Suprapubic skin (tissue), 4 donors: ENCODE measurements around the gene WDR54. TPM values are rescaled to one million over a fixed set of nuclear protein-coding genes. Genes with fewer than 3 reads are reported as not detected.
A peak's percentile ranks its signal among the peaks of the same experiment; 100 is the strongest.

Experiments used
- DNase-seq, 2 donors: peaks; one replicate each; pipeline ENCODE4 v3.0.0-alpha.2; 2019; ENCODE audit warnings: low spot score in 2 of 2
- H3K27ac ChIP-seq: fragments of 200-600 bp; sonication (generic); one replicate; pipeline ENCODE4 v1.5.1; 2019
- H3K27me3 ChIP-seq: fragments of 200-600 bp; sonication (generic); one replicate; pipeline ENCODE4 v1.5.1; 2019
- H3K36me3 ChIP-seq: fragments of 200-600 bp; sonication (generic); one replicate; pipeline ENCODE4 v1.5.1; 2019
- H3K4me1 ChIP-seq: fragments of 200-600 bp; sonication (generic); one replicate; pipeline ENCODE4 v1.5.1; 2019
- H3K4me3 ChIP-seq: fragments of 200-600 bp; sonication (generic); one replicate; pipeline ENCODE4 v1.5.1; 2019; ENCODE audit warnings: mild to moderate bottlenecking
- H3K9me3 ChIP-seq: fragments of 200-600 bp; sonication (generic); one replicate; pipeline ENCODE4 v1.5.1; 2019
- CTCF ChIP-seq, 2 donors: fragments of 200-600 bp in 1 of 2; fragments of 450-650 bp in 1 of 2; sonication (generic) in 1 of 2; IDR thresholded peaks; one replicate each; pipeline ENCODE4 v1.5.1; 2016 to 2019; ENCODE audit warnings: antibody characterized with exemption in 2 of 2, mild to moderate bottlenecking in 1 of 2, moderate library complexity in 1 of 2
- EP300 ChIP-seq: sonication (generic); formaldehyde crosslinking; IDR thresholded peaks from one replicate; pipeline ENCODE4 v1.6.1; 2017; ENCODE audit warnings: antibody characterized with exemption
- POLR2A ChIP-seq, 2 donors: fragments of 450-650 bp; IDR thresholded peaks; one replicate each; pipeline ENCODE4 v1.6.1; 2017; ENCODE audit warnings: antibody characterized with exemption in 2 of 2, mild to moderate bottlenecking in 2 of 2, moderate library complexity in 2 of 2
- POLR2AphosphoS5 ChIP-seq, 3 donors: sonication (generic); formaldehyde crosslinking; IDR thresholded peaks; one replicate each; pipeline ENCODE4 v1.6.1; 2017; ENCODE audit warnings: antibody characterized with exemption in 3 of 3
- WGBS: methylation state at CpG from one replicate; pipeline ENCODE4 v1.1.5; 2018; 5-methylcytosine and 5-hydroxymethylcytosine counted together
- total RNA-seq, 4 donors: library from RNA; depleted of rRNA; stranded (reverse); fragments of >200 nt; gene quantifications; one replicate each; pipeline ENCODE4 v1.1.0, GENCODE V29; 2016

The WDR54 gene
- total RNA-seq, 4 donors from 2014 or later: 5.0 to 12.0 (median 8.5) TPM

- H3K4me3 ChIP-seq: no peak overlapping the region
- H3K36me3 ChIP-seq: no peaks in the 10 kb centered on the region
- no peaks in the 10 kb centered on the region for H3K9me3 ChIP-seq
- H3K27me3 ChIP-seq: no peaks in the 10 kb centered on the region
- no peak overlapping the region for H3K27ac ChIP-seq
- TF ChIP-seq CTCF (IDR thresholded peaks at IDR 0.05) (no peak), EP300 (no peak), POLR2A (IDR thresholded peaks at IDR 0.05) (no peak), POLR2AphosphoS5 (IDR thresholded peaks at IDR 0.05) (no peak)
- no peak for DNase-seq
- peaks cover 40% of the 10 kb centered on the region for H3K4me1 ChIP-seq
- WGBS: 57% methylated on average over 13 of the region's 13 CpGs
Measured at GRCh38 chr2:74392449-74392743, 29.1 kb upstream of the WDR54 start.

GRCh38 chr2:74393525-74393924 lies 28.0 kb upstream of the WDR54 start:
- H3K9me3 ChIP-seq: no peaks in the 10 kb centered on the region
- no peaks in the 10 kb centered on the region for H3K27me3 ChIP-seq
- no peak for TF ChIP-seq CTCF (IDR thresholded peaks at IDR 0.05)
- TF ChIP-seq POLR2A (IDR thresholded peaks at IDR 0.05): no peak
- no peak for TF ChIP-seq EP300
- TF ChIP-seq POLR2AphosphoS5 (IDR thresholded peaks at IDR 0.05): no peak
- WGBS: 94% methylated on average over 1 of the region's 1 CpG
- H3K27ac ChIP-seq: no peak overlapping the region
- no peak overlapping the region for H3K4me3 ChIP-seq
- H3K36me3 ChIP-seq: no peaks in the 10 kb centered on the region
- no peak for DNase-seq
- peaks cover 29% of the 10 kb centered on the region for H3K4me1 ChIP-seq

GRCh38 chr2:74396149-74396548 lies 25.4 kb upstream of the WDR54 start:
- H3K36me3 ChIP-seq: no peaks in the 10 kb centered on the region
- no peaks in the 10 kb centered on the region for H3K27me3 ChIP-seq
- no peak for DNase-seq
- no peak for TF ChIP-seq CTCF (IDR thresholded peaks at IDR 0.05)
- no peak for TF ChIP-seq POLR2A (IDR thresholded peaks at IDR 0.05)
- TF ChIP-seq EP300: no peak
- H3K4me3 ChIP-seq: no peak overlapping the region
- WGBS: 97% methylated on average over 2 of the region's 2 CpGs
- H3K9me3 ChIP-seq: no peaks in the 10 kb centered on the region
- H3K27ac ChIP-seq: no peak overlapping the region
- peaks cover 5% of the 10 kb centered on the region for H3K4me1 ChIP-seq

GRCh38 chr2:74399785-74400184 lies 21.7 kb upstream of the WDR54 start:
- no peak for DNase-seq
- TF ChIP-seq CTCF (IDR thresholded peaks at IDR 0.05) (peak in 1 of 2 donors; percentile 30), POLR2A (IDR thresholded peaks at IDR 0.05) (no peak), EP300 (no peak)

GRCh38 chr2:74401891-74402290 lies 19.6 kb upstream of the WDR54 start:
- 80% methylated on average over 2 of the region's 2 CpGs for WGBS

More at GRCh38 chr2:74399785-74400184, 21.7 kb upstream of the WDR54 start:
- no peak overlapping the region for H3K4me3 ChIP-seq
- H3K9me3 ChIP-seq: no peaks in the 10 kb centered on the region
- H3K36me3 ChIP-seq: no peaks in the 10 kb centered on the region
- H3K4me1 ChIP-seq: no peaks in the 10 kb centered on the region
- H3K27me3 ChIP-seq: no peaks in the 10 kb centered on the region
- no peak overlapping the region for H3K27ac ChIP-seq

More at GRCh38 chr2:74401891-74402290, 19.6 kb upstream of the WDR54 start:
- no peak for DNase-seq
- no peak overlapping the region for H3K27ac ChIP-seq
- H3K4me3 ChIP-seq: no peak overlapping the region
- no peaks in the 10 kb centered on the region for H3K4me1 ChIP-seq
- no peaks in the 10 kb centered on the region for H3K36me3 ChIP-seq
- TF ChIP-seq POLR2A (IDR thresholded peaks at IDR 0.05) (no peak), CTCF (IDR thresholded peaks at IDR 0.05) (no peak), EP300 (no peak), POLR2AphosphoS5 (IDR thresholded peaks at IDR 0.05) (no peak)
- no peaks in the 10 kb centered on the region for H3K9me3 ChIP-seq
- no peaks in the 10 kb centered on the region for H3K27me3 ChIP-seq
